ELR (cell line): ENCODE data around the gene DNAAF8.
"Not testable (repeated sequence)": the region's sequence is repeated elsewhere in the genome, so short reads cannot be mapped to it uniquely, and the experiment has no call there.

Source experiments
- DNase-seq: peaks from one replicate; pipeline ENCODE4 v3.0.0-alpha.2; 2015; ENCODE audit warnings: low read depth

DNAAF8 gene

GRCh38 chr16:4783251-4783950 is 49.1 kb downstream of the DNAAF8 start:
- DNase-seq, result no peak

GRCh38 chr16:4783951-4784336 is 49.6 kb downstream of the DNAAF8 start:
- no peak for DNase-seq

GRCh38 chr16:4784444-4784987 is 50.2 kb downstream of the DNAAF8 start:
- not testable (repeated sequence) for DNase-seq

GRCh38 chr16:4785758-4786433 is 51.6 kb downstream of the DNAAF8 start:
- DNase-seq, result no peak

- DNase-seq, result no peak
Measured at GRCh38 chr16:4787068-4787467, 52.7 kb downstream of the DNAAF8 start.

- DNase-seq, result no peak
Measured at GRCh38 chr16:4787627-4788482, 53.5 kb downstream of the DNAAF8 start, which contains the start of gene SEPTIN12. Gene SEPTIN12, minus strand, starts transcription at chr16:4788345. Its CDS starts 700 bp downstream, at chr16:4787645.

GRCh38 chr16:4788489-4788889 is 54.2 kb downstream of the DNAAF8 start:
- DNase-seq, result no peak

- DNase-seq, result no peak
Measured at GRCh38 chr16:4788910-4789309, 54.6 kb downstream of the DNAAF8 start.

- no peak for DNase-seq
Measured at GRCh38 chr16:4790261-4790660, 55.9 kb downstream of the DNAAF8 start.

- DNase-seq, result no peak
Measured at GRCh38 chr16:4790871-4791270, 56.5 kb downstream of the DNAAF8 start.

- DNase-seq, result no peak
Measured at GRCh38 chr16:4792951-4793513, 58.7 kb downstream of the DNAAF8 start.

GRCh38 chr16:4795181-4795827 is 61.0 kb downstream of the DNAAF8 start, which contains the start of gene SMIM22:
Gene SMIM22, plus strand, starts transcription at chr16:4795369. Its CDS starts 366 bp downstream, at chr16:4795735.
- DNase-seq, result no peak

- DNase-seq, result no peak
Measured at GRCh38 chr16:4795828-4796572, 61.7 kb downstream of the DNAAF8 start.

GRCh38 chr16:4796982-4797804 is 62.9 kb downstream of the DNAAF8 start:
- no peak for DNase-seq

- DNase-seq, result no peak
Measured at GRCh38 chr16:4797805-4798252, 63.5 kb downstream of the DNAAF8 start.

- DNase-seq, result no peak
Measured at GRCh38 chr16:4798456-4798855, 64.1 kb downstream of the DNAAF8 start.
